ENCODE measurements around the gene SPSB4. TPM values are rescaled to one million over a fixed set of nuclear protein-coding genes. Genes with fewer than 3 reads are reported as not detected.

SPSB4 gene
- not detected in 2 replicates for total RNA-seq

GRCh38 chr3:141050576-141051442 is at the start of gene SPSB4:
TSS of gene SPSB4 (plus strand) at chr3:141051347. CDS start at chr3:141066105, 14,758 bp downstream.
- peaks cover 12% of the 10 kb centered on the region for H3K4me1 Mint-ChIP-seq
- intact Hi-C loops (cut with micrococcal nuclease): no loop called here
- peaks cover 58% of the 10 kb centered on the region for H3K27me3 Mint-ChIP-seq
- ChIA-PET POLR2A (no interaction called here), CTCF (no interaction called here)
- ATAC-seq (ENCODE audit: low read depth) (no peak), DNase-seq (no peak)
- H3K4me3 Mint-ChIP-seq: peak within 1 kb of the TSS; percentile 15
- H3K36me3 Mint-ChIP-seq (ENCODE audit: low read depth): no peaks in the 10 kb centered on the region
- TF ChIP-seq CTCF (IDR thresholded peaks at IDR 0.05): no peak
- no peak within 1 kb of the TSS for H3K27ac Mint-ChIP-seq
- no peaks in the 10 kb centered on the region for H3K9me3 Mint-ChIP-seq

- intact Hi-C loops (cut with micrococcal nuclease): loop anchor here (10.0 kb wide), 1 partner anchor 448 kb away; no protein-coding TSS in a partner anchor
- no peaks in the 10 kb centered on the region for H3K36me3 Mint-ChIP-seq (ENCODE audit: low read depth)
- H3K4me3 Mint-ChIP-seq: no peak overlapping the region
- peaks cover 23% of the 10 kb centered on the region for H3K27me3 Mint-ChIP-seq
- DNase-seq (no peak), ATAC-seq (ENCODE audit: low read depth) (no peak)
- peaks cover 2% of the 10 kb centered on the region for H3K4me1 Mint-ChIP-seq
- no peaks in the 10 kb centered on the region for H3K9me3 Mint-ChIP-seq
- ChIA-PET POLR2A (no interaction called here), CTCF (no interaction called here)
- no peak overlapping the region for H3K27ac Mint-ChIP-seq
- TF ChIP-seq CTCF (IDR thresholded peaks at IDR 0.05): no peak
Measured at GRCh38 chr3:141006344-141006743, 44.8 kb upstream of the SPSB4 start.

GRCh38 chr3:141009496-141009895 is 41.7 kb upstream of the SPSB4 start:
- peaks cover 5% of the 10 kb centered on the region for H3K4me1 Mint-ChIP-seq

GRCh38 chr3:141011232-141011996 is 39.7 kb upstream of the SPSB4 start:
- H3K27me3 Mint-ChIP-seq: peaks cover 29% of the 10 kb centered on the region
- no peaks in the 10 kb centered on the region for H3K9me3 Mint-ChIP-seq
- peaks cover 5% of the 10 kb centered on the region for H3K4me1 Mint-ChIP-seq
- ATAC-seq (ENCODE audit: low read depth): peak; percentile 66
- TF ChIP-seq CTCF (IDR thresholded peaks at IDR 0.05): peak; percentile 48
- ChIA-PET POLR2A (no interaction called here), CTCF (no interaction called here)
- H3K27ac Mint-ChIP-seq: no peak overlapping the region
- DNase-seq: peak; percentile 41
- no peaks in the 10 kb centered on the region for H3K36me3 Mint-ChIP-seq (ENCODE audit: low read depth)
- intact Hi-C loops (cut with micrococcal nuclease): loop anchor here (1.0 kb wide), 1 partner anchor 181 kb away; no protein-coding TSS in a partner anchor
- no peak overlapping the region for H3K4me3 Mint-ChIP-seq

More at GRCh38 chr3:141009496-141009895, 41.7 kb upstream of the SPSB4 start:
- ATAC-seq (ENCODE audit: low read depth) (no peak), DNase-seq (no peak)
- H3K9me3 Mint-ChIP-seq: no peaks in the 10 kb centered on the region
- ChIA-PET CTCF (interaction anchor here (1.4 kb wide), 1 partner anchor 96 kb away, joined by 4 read pairs; no protein-coding TSS in a partner anchor), POLR2A (no interaction called here)
- intact Hi-C loops (cut with micrococcal nuclease): loop anchor here (10.0 kb wide), 1 partner anchor 445 kb away; no protein-coding TSS in a partner anchor
- no peak overlapping the region for H3K27ac Mint-ChIP-seq
- H3K36me3 Mint-ChIP-seq (ENCODE audit: low read depth): no peaks in the 10 kb centered on the region
- H3K27me3 Mint-ChIP-seq: peaks cover 34% of the 10 kb centered on the region
- no peak overlapping the region for H3K4me3 Mint-ChIP-seq
- no peak for TF ChIP-seq CTCF (IDR thresholded peaks at IDR 0.05)

GRCh38 chr3:141011997-141012262 is 39.2 kb upstream of the SPSB4 start:
- Mint-ChIP-seq H3K27me3 (peaks cover 29% of the 10 kb centered on the region), H3K4me1 (peaks cover 5% of the 10 kb centered on the region), H3K36me3 (ENCODE audit: low read depth) (no peaks in the 10 kb centered on the region), H3K4me3 (no peak overlapping the region), H3K9me3 (no peaks in the 10 kb centered on the region), H3K27ac (no peak overlapping the region)
- ChIA-PET CTCF (interaction anchor here (1.1 kb wide), 1 partner anchor 10 kb away, joined by 3 read pairs; no protein-coding TSS in a partner anchor), POLR2A (no interaction called here)
- ATAC-seq (ENCODE audit: low read depth): no peak
- no peak for DNase-seq
- intact Hi-C loops (cut with micrococcal nuclease): loop anchor here (1.0 kb wide), 1 partner anchor 180 kb away; no protein-coding TSS in a partner anchor
- TF ChIP-seq CTCF (IDR thresholded peaks at IDR 0.05): no peak

Data from activated B cell treated with CpG ODN at 0.5 μM for 24 hours (primary cell).